Activated T-helper 17 cell treated with anti-CD3 and anti-CD28 coated beads, Interleukin-2, amount 50 U/mL, for 72 hours (primary cell): ENCODE data around the gene DIO2. TPM values are rescaled to one million over a fixed set of nuclear protein-coding genes. Genes with fewer than 3 reads are reported as not detected.

Source experiments
- ATAC-seq: fragments of 150-1000 bp; cut with Tn5 transposase; replicated peaks from 2 replicates; pipeline ENCODE4 v1.10.0; 2021; ENCODE audit warnings: mild to moderate bottlenecking, moderate library complexity
- H3K27ac Mint-ChIP-seq: one replicate; pipeline ENCODE4 v1.8.0; 2022; ENCODE audit warnings: mixed read lengths
- H3K27me3 Mint-ChIP-seq: one replicate; pipeline ENCODE4 v1.8.0; 2022; ENCODE audit warnings: mixed read lengths
- H3K36me3 Mint-ChIP-seq: one replicate; pipeline ENCODE4 v1.8.0; 2022; ENCODE audit warnings: low read depth, mild to moderate bottlenecking, mixed read lengths
- H3K4me1 Mint-ChIP-seq: one replicate; pipeline ENCODE4 v1.8.0; 2022; ENCODE audit warnings: mixed read lengths
- H3K4me3 Mint-ChIP-seq: one replicate; pipeline ENCODE4 v1.8.0; 2022; ENCODE audit warnings: mild to moderate bottlenecking, mixed read lengths
- H3K9me3 Mint-ChIP-seq: one replicate; pipeline ENCODE4 v1.8.0; 2022; ENCODE audit warnings: mixed read lengths
- total RNA-seq, 2 donors: library from RNA; stranded (reverse); gene quantifications; one replicate each; pipeline ENCODE4 v1.2.3, GENCODE V29; 2022

DIO2 gene
- total RNA-seq, 2 donors from 2014 or later, result 0.13 to 1.5 TPM

GRCh38 chr14:80206351-80207080 lies 4.8 kb downstream of the DIO2 start:
- no peak for ATAC-seq
- Mint-ChIP-seq H3K27ac (no peak overlapping the region), H3K4me1 (no peaks in the 10 kb centered on the region), H3K4me3 (no peak overlapping the region), H3K27me3 (peaks cover 4% of the 10 kb centered on the region), H3K9me3 (peaks cover 3% of the 10 kb centered on the region), H3K36me3 (no peaks in the 10 kb centered on the region)

GRCh38 chr14:80202888-80203562 lies 8.3 kb downstream of the DIO2 start:
- Mint-ChIP-seq H3K4me3 (no peak overlapping the region), H3K4me1 (no peaks in the 10 kb centered on the region), H3K36me3 (no peaks in the 10 kb centered on the region), H3K27ac (no peak overlapping the region), H3K27me3 (no peaks in the 10 kb centered on the region), H3K9me3 (peaks cover 7% of the 10 kb centered on the region)
- no peak for ATAC-seq

DNA sequence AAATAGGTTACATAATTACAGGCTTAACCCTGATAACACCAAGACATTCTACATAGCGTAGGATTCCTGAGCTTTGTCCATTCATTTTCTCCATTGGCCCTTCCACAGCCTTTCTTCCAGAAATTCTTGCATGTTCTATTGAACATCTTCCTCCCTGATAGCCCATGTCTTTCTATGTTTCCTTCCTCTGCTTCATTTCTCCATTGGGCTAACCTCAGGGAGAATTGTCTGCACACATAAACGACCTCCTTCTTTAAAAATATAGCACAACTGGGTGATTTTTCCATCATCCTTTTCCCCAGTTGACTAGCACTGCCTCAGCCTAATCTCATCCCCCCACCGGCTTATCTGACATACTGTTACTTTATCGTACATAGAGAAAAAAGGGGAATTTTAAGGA lies 11.2 kb downstream of the DIO2 start:
- H3K27ac Mint-ChIP-seq, result no peak overlapping the region
- H3K9me3 Mint-ChIP-seq, result peaks cover 5% of the 10 kb centered on the region
- no peaks in the 10 kb centered on the region for H3K27me3 Mint-ChIP-seq
- no peak for ATAC-seq
- no peaks in the 10 kb centered on the region for H3K4me1 Mint-ChIP-seq
- no peaks in the 10 kb centered on the region for H3K36me3 Mint-ChIP-seq
- H3K4me3 Mint-ChIP-seq, result no peak overlapping the region

DNA sequence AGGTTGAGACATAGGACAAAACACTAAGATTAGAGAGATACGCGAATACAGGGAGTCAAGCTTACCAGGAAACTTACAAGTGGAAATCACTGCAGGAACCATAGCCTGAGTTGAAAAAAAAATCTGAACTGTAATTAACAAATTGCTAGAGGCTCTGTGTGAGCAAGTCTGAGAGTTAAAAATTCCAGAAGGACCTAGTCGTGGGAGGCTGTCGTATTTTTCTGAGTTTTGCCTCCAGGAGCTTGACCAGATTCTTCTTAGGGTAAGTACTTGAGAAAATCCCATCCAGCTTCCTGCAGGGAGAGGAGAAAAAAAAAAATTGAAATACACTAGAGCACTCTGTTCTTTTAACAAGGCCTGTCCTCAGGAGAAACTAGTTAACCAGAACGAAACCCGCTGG lies 22.7 kb downstream of the DIO2 start:
- Mint-ChIP-seq H3K4me3 (no peak overlapping the region), H3K4me1 (no peaks in the 10 kb centered on the region), H3K27me3 (no peaks in the 10 kb centered on the region), H3K36me3 (no peaks in the 10 kb centered on the region), H3K9me3 (no peaks in the 10 kb centered on the region), H3K27ac (no peak overlapping the region)
- no peak for ATAC-seq

- no peaks in the 10 kb centered on the region for H3K27me3 Mint-ChIP-seq
- no peak overlapping the region for H3K4me3 Mint-ChIP-seq
- H3K27ac Mint-ChIP-seq, result no peak overlapping the region
- H3K4me1 Mint-ChIP-seq, result no peaks in the 10 kb centered on the region
- H3K36me3 Mint-ChIP-seq, result no peaks in the 10 kb centered on the region
- ATAC-seq, result no peak
- no peaks in the 10 kb centered on the region for H3K9me3 Mint-ChIP-seq
Observed at GRCh38 chr14:80186301-80186800, 25.0 kb downstream of the DIO2 start.

DNA sequence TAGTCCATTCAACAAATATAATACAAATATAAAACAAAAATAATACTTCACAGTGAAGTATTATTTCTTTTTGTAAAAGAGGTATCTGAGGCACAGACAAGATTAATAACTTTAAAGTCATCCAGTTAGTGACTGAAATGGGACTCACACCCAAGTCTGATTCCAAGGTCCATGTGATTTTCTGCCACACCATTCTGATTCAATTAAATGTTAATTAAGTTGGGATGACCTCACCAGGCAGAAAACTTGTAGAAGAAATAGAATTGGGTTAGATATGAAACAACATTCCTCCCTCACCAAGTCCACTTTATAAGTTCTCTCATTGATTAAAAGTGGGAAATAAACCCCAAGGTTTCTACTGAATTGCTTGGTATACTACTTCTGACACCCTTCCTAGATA lies 34.4 kb downstream of the DIO2 start:
- Mint-ChIP-seq H3K4me3 (no peak overlapping the region), H3K27ac (no peak overlapping the region), H3K27me3 (no peaks in the 10 kb centered on the region), H3K36me3 (no peaks in the 10 kb centered on the region), H3K9me3 (peaks cover 10% of the 10 kb centered on the region), H3K4me1 (no peaks in the 10 kb centered on the region)
- no peak for ATAC-seq

GRCh38 chr14:80172375-80173051 lies 38.8 kb downstream of the DIO2 start:
- H3K4me1 Mint-ChIP-seq, result no peaks in the 10 kb centered on the region

DNA sequence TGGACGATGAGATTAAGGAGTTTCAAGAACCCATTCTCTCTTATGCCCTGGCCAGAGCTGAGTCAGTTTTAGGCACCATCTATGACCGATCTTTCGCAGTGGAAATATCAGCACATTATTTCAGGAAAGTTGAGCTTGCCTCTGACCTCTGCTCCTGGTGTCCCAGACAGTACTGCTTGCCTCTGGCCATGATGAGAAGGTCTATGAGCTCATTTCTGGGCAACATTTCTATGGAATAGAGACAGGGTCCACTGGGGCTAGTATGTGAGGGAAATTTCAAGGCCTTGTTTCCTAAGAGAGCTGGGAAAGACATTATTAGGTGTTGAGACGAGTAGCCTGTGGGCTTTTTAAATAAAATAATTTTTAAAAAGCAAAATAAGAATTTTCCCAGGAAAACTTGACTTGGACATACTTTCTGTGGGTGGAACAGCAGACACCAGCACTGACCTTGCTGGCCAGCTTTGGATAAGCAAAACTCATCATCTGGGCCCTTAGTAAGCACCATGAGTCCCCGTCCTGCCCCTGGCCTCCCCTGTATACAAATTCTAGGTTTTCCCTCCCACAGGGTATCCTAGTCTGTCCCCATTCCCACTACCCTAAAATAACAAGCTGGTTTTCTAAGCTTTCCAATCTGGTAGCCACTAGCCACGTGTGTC lies 43.4 kb downstream of the DIO2 start:
- H3K4me3 Mint-ChIP-seq, result no peak overlapping the region
- H3K27ac Mint-ChIP-seq, result no peak overlapping the region
- no peak for ATAC-seq
- peaks cover 3% of the 10 kb centered on the region for H3K9me3 Mint-ChIP-seq
- H3K4me1 Mint-ChIP-seq, result no peaks in the 10 kb centered on the region
- H3K27me3 Mint-ChIP-seq, result no peaks in the 10 kb centered on the region
- no peaks in the 10 kb centered on the region for H3K36me3 Mint-ChIP-seq

More at GRCh38 chr14:80172375-80173051, 38.8 kb downstream of the DIO2 start:
- Mint-ChIP-seq H3K9me3 (peaks cover 13% of the 10 kb centered on the region), H3K27me3 (no peaks in the 10 kb centered on the region), H3K36me3 (no peaks in the 10 kb centered on the region), H3K27ac (no peak overlapping the region), H3K4me3 (no peak overlapping the region)
- no peak for ATAC-seq

DNA sequence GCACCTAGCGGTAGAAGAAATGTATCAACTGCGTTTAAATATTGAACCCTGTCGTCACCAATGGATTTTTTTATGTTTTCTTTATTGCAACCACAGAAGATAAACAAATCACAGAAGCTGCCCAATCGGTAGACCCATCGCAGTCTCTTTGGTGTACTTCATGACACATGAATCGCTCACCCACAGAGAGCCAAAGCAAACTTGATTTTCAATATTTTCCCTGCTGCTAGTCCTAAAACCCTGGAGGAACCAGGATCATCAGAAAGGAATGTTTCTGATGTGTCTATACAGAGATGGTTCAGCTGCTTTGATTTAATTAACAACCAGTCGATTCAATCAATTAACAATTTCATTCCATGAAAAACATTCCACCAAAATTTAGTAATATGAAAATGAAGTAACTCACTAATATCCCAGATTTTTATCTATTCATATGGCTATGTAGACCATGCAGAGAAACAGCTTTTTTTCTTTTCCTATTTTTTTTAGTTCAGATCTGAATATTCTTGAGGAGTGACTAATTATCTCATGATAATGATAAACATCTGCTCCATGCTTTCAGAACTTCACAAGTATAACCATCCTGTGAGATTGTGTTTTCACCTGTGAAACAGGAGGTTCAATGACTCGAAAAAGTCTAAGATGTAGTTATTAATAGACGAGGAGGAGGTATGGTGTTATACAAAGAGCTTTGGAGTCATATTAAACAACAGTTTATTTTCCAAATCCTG lies 46.1 kb downstream of the DIO2 start:
- ATAC-seq, result no peak
- H3K4me3 Mint-ChIP-seq, result no peak overlapping the region
- no peaks in the 10 kb centered on the region for H3K27me3 Mint-ChIP-seq
- no peaks in the 10 kb centered on the region for H3K9me3 Mint-ChIP-seq
- no peaks in the 10 kb centered on the region for H3K4me1 Mint-ChIP-seq
- no peak overlapping the region for H3K27ac Mint-ChIP-seq
- H3K36me3 Mint-ChIP-seq, result no peaks in the 10 kb centered on the region

DNA sequence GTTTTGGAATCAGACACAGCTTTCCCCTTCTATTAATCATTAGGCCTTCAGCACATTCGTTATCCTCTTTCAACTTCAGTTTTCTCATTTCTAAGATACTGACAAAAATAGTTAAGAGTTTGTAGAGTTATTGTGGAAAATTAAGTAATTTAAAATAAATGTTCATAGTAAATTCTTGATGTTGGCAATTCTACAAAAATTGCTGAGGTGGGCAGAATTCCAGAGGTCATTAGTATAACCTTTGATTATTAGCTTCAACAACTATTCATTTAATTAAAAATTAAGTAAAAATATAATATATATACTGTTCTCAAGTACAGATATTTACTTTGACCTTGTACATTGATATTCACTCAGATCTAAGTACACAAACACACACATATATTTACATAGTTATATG lies 58.5 kb downstream of the DIO2 start:
- H3K4me3 Mint-ChIP-seq, result no peak overlapping the region
- ATAC-seq, result no peak
- H3K36me3 Mint-ChIP-seq, result no peaks in the 10 kb centered on the region
- H3K9me3 Mint-ChIP-seq, result peaks cover 6% of the 10 kb centered on the region
- H3K27ac Mint-ChIP-seq, result no peak overlapping the region
- no peaks in the 10 kb centered on the region for H3K4me1 Mint-ChIP-seq
- no peaks in the 10 kb centered on the region for H3K27me3 Mint-ChIP-seq

DNA sequence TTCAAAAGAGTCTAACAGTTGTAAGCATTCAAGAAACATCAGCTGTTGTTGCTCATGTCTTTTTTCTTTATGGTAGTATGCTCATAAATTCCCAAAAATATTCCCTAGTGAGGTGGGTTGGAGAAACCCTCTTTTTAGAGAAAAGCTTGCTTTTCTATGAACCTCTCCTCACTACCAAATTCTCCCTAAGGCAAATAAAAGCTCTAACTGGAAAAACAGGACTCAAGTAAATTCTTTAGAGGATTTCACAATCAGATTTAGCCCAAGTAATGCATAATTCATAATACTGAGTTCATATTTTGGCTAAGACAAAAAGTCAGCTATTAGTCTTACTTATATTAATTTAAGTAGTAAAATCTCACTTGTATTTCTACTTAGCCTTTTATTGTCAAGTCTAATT lies 59.1 kb downstream of the DIO2 start:
- Mint-ChIP-seq H3K4me1 (no peaks in the 10 kb centered on the region), H3K27me3 (no peaks in the 10 kb centered on the region), H3K9me3 (peaks cover 5% of the 10 kb centered on the region), H3K4me3 (no peak overlapping the region), H3K36me3 (no peaks in the 10 kb centered on the region), H3K27ac (no peak overlapping the region)
- ATAC-seq, result no peak

DNA sequence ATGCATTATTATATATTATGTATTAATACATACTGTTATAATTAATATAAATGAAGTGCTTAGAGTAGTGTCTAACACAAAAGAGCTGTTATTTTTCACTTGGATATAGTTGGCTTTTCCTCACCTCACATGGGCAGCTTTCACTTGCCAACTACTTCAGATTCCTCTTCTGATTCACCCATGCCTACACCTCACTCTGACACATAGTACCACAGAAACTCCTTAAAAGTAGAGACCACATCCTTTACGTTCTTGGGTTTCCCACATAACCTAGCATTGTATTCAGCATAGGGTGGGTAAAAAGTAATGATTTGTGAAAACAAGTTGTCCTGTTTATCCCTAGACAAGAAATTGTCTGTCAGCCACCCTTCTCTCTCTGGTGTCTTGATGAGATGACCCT lies 61.0 kb downstream of the DIO2 start:
- ATAC-seq, result peak; percentile 40
- no peak overlapping the region for H3K4me3 Mint-ChIP-seq
- H3K27me3 Mint-ChIP-seq, result no peaks in the 10 kb centered on the region

More for the DNA sequence above, 61.0 kb downstream of the DIO2 start:
- H3K4me1 Mint-ChIP-seq, result no peaks in the 10 kb centered on the region
- H3K9me3 Mint-ChIP-seq, result peaks cover 8% of the 10 kb centered on the region
- no peaks in the 10 kb centered on the region for H3K36me3 Mint-ChIP-seq
- H3K27ac Mint-ChIP-seq, result no peak overlapping the region
